H1 (cell line): Measurements from ENCODE around the gene CHEK2. TPM values are rescaled to one million over a fixed set of nuclear protein-coding genes. Genes with fewer than 3 reads are reported as not detected.

Experiments
- CTCF ChIA-PET: fragments of 300-600 bp; sonication (Branson Sonifier 250); formaldehyde crosslinking; loops from one replicate; lab custom pipeline; 2021; ENCODE audit not compliant: partially characterized antibody; lab: Charles Lee
- POLR2A ChIA-PET: fragments of 300-600 bp; sonication (Branson Sonifier 250); formaldehyde crosslinking; loops from one replicate; lab custom pipeline; 2021; ENCODE audit warnings: inconsistent platforms; ENCODE audit not compliant: partially characterized antibody; lab: Charles Lee
- DNase-seq, 2 experiments: peaks; one replicate each; pipeline versions ENCODE4 v3.0.0 to v3.0.0-alpha.2; 2010 to 2022; ENCODE audit warnings: low spot score in 2 of 2, low read depth in 1 of 2, mixed read lengths in 1 of 2
- FAIRE-seq: peaks from 2 replicates; lab custom pipeline; 2011; peaks lifted over from hg19 to GRCh38; lab: Jason Lieb, UNC
- H2AFZ ChIP-seq: 2 replicates; pipeline ENCODE4 v1.8.1; 2012; ENCODE audit warnings: low read length, inconsistent platforms
- H2AK5ac ChIP-seq: 2 replicates; pipeline ENCODE4 v1.6.1; 2013; ENCODE audit warnings: low read depth, low read length
- H2BK120ac ChIP-seq: replicated peaks from 2 replicates; pipeline ENCODE3; 2013; ENCODE audit warnings: low read depth, low read length, inconsistent platforms
- H2BK12ac ChIP-seq: 2 replicates; pipeline ENCODE4 v1.6.1; 2013; ENCODE audit warnings: low read depth, low read length
- H2BK15ac ChIP-seq: 2 replicates; pipeline ENCODE4 v1.6.1; 2013; ENCODE audit warnings: low read length
- H2BK20ac ChIP-seq: 2 replicates; pipeline ENCODE4 v1.6.1; 2013; ENCODE audit warnings: low read length
- H2BK5ac ChIP-seq: 2 replicates; pipeline ENCODE4 v1.6.1; 2013; ENCODE audit warnings: low read depth, low read length
- H3K14ac ChIP-seq: 2 replicates; pipeline ENCODE4 v1.6.1; 2013; ENCODE audit warnings: inconsistent platforms; ENCODE audit not compliant: insufficient read length
- H3K18ac ChIP-seq: 2 replicates; pipeline ENCODE4 v1.6.1; 2013; ENCODE audit warnings: low read length; ENCODE audit errors: extremely low read depth
- H3K23ac ChIP-seq: 2 replicates; pipeline ENCODE4 v1.6.1; 2013; ENCODE audit warnings: inconsistent platforms; ENCODE audit not compliant: insufficient read length
- H3K23me2 ChIP-seq: 2 replicates; pipeline ENCODE4 v1.6.1; 2013; ENCODE audit warnings: low read depth, low read length
- H3K27ac ChIP-seq: 2 replicates; pipeline ENCODE4 v1.6.1; 2011; ENCODE audit warnings: low read depth, low read length, inconsistent platforms
- H3K27me3 ChIP-seq, 4 experiments: replicated peaks in 1 of 4; 1 replicate in 1 of 4; 2 replicates in 3 of 4; pipeline versions ENCODE4 v1.6.1 to v1.8.1; 2011 to 2013; ENCODE audit warnings: low read length in 3 of 4, mild to moderate bottlenecking in 3 of 4, inconsistent platforms in 2 of 4, mixed read lengths in 2 of 4, moderate library complexity in 1 of 4; ENCODE audit not compliant: control insufficient read depth in 3 of 4, insufficient read depth in 3 of 4; ENCODE audit errors: extremely low read depth in 1 of 4
- H3K36me3 ChIP-seq, 4 experiments: 2 replicates each; pipeline versions ENCODE4 v1.6.1 to v1.8.1; 2011 to 2013; ENCODE audit warnings: mild to moderate bottlenecking in 4 of 4, low read length in 3 of 4, moderate library complexity in 2 of 4, control low read depth in 1 of 4, inconsistent platforms in 1 of 4; ENCODE audit not compliant: insufficient read depth in 4 of 4, control insufficient read depth in 2 of 4
- H3K4ac ChIP-seq: replicated peaks from 2 replicates; pipeline ENCODE3; 2013; ENCODE audit warnings: low read length, low read depth, mixed read lengths, inconsistent platforms; ENCODE audit not compliant: insufficient read length
- H3K4me1 ChIP-seq, 4 experiments: replicated peaks in 1 of 4; 1 replicate in 1 of 4; 2 replicates in 3 of 4; pipeline versions ENCODE4 v1.6.1 to v1.8.1; 2011 to 2013; ENCODE audit warnings: low read length in 3 of 4, inconsistent platforms in 2 of 4, mixed read lengths in 1 of 4; ENCODE audit not compliant: insufficient read depth in 4 of 4, control insufficient read depth in 3 of 4
- H3K4me2 ChIP-seq, 2 experiments: 2 replicates each; pipeline versions ENCODE4 v1.6.1 to v1.8.1; 2011 to 2013; ENCODE audit warnings: low read depth in 2 of 2, low read length in 2 of 2, control low read depth in 1 of 2, inconsistent platforms in 1 of 2, mild to moderate bottlenecking in 1 of 2; ENCODE audit not compliant: insufficient read depth in 1 of 2
- H3K4me3 ChIP-seq, 4 experiments: fragments of 200-600, 300-600 bp in 1 of 4; sonication (generic), shearing (Covaris generic), sonication (Bioruptor Twin) in 1 of 4; 2 replicates each; pipeline versions ENCODE4 v1.5.1 to v1.8.1; 2011 to 2016; ENCODE audit warnings: low read length in 4 of 4, low read depth in 3 of 4, control low read depth in 2 of 4, inconsistent platforms in 2 of 4, mild to moderate bottlenecking in 2 of 4, mixed read lengths in 1 of 4, moderate library complexity in 1 of 4; ENCODE audit not compliant: insufficient read depth in 2 of 4; ENCODE audit errors: extremely low read depth in 1 of 4
- H3K56ac ChIP-seq: replicated peaks from 2 replicates; pipeline ENCODE3; 2013; ENCODE audit warnings: low read depth, mild to moderate bottlenecking, mixed read lengths, low read length, inconsistent platforms; ENCODE audit not compliant: insufficient read length
- H3K79me1 ChIP-seq: 2 replicates; pipeline ENCODE4 v1.6.1; 2013; ENCODE audit warnings: low read depth, low read length, control low read depth
- H3K79me2 ChIP-seq, 2 experiments: 2 replicates each; pipeline versions ENCODE4 v1.6.1 to v1.8.1; 2012 to 2013; ENCODE audit warnings: low read length in 2 of 2, mild to moderate bottlenecking in 2 of 2, inconsistent platforms in 1 of 2; ENCODE audit not compliant: insufficient read depth in 2 of 2, control insufficient read depth in 1 of 2
- H3K9ac ChIP-seq, 4 experiments: replicated peaks in 1 of 4; 1 replicate in 1 of 4; 2 replicates in 3 of 4; pipeline versions ENCODE4 v1.6.1 to v1.8.1; 2011 to 2013; ENCODE audit warnings: low read depth in 3 of 4, low read length in 3 of 4, control low read depth in 2 of 4, mild to moderate bottlenecking in 2 of 4, moderate library complexity in 2 of 4, inconsistent platforms in 1 of 4; ENCODE audit errors: extremely low read depth in 1 of 4
- H3K9me3 ChIP-seq, 2 experiments: 2 replicates each; pipeline versions ENCODE4 v1.6.1 to v1.8.1; 2012 to 2013; ENCODE audit warnings: mild to moderate bottlenecking in 2 of 2, moderate library complexity in 2 of 2, control low read depth in 1 of 2, inconsistent platforms in 1 of 2, low read depth in 1 of 2, low read length in 1 of 2, mixed read lengths in 1 of 2; ENCODE audit not compliant: insufficient read depth in 2 of 2
- H4K20me1 ChIP-seq, 2 experiments: replicated peaks in 1 of 2; 2 replicates each; pipeline versions ENCODE3 to v1.8.1; 2011 to 2013; ENCODE audit warnings: inconsistent platforms in 2 of 2, low read length in 2 of 2, mild to moderate bottlenecking in 1 of 2; ENCODE audit not compliant: insufficient read depth in 2 of 2, control insufficient read depth in 1 of 2
- H4K5ac ChIP-seq: 2 replicates; pipeline ENCODE4 v1.6.1; 2013; ENCODE audit warnings: low read length, low read depth, mixed read lengths, inconsistent platforms; ENCODE audit not compliant: insufficient read length
- H4K8ac ChIP-seq: 2 replicates; pipeline ENCODE4 v1.8.0; 2013; ENCODE audit warnings: mild to moderate bottlenecking, moderate library complexity, low read length, inconsistent platforms; ENCODE audit not compliant: insufficient read depth; ENCODE audit errors: extremely low read depth
- H4K91ac ChIP-seq: replicated peaks from 2 replicates; pipeline ENCODE3; 2013; ENCODE audit warnings: low read length, mixed read lengths, inconsistent platforms; ENCODE audit not compliant: insufficient read length
- BRCA1 ChIP-seq: IDR thresholded peaks from 2 replicates; pipeline ENCODE4 v1.6.1; 2012; ENCODE audit warnings: low read depth, low read length, improper control_type of control experiment
- CHD1 ChIP-seq: IDR thresholded peaks from 2 replicates; pipeline ENCODE4 v1.6.1; 2012; ENCODE audit warnings: low read depth, low read length, improper control_type of control experiment
- CHD2 ChIP-seq: IDR thresholded peaks from 2 replicates; pipeline ENCODE4 v1.6.1; 2012; ENCODE audit warnings: low read length, improper control_type of control experiment
- HDAC6 ChIP-seq: IDR thresholded peaks from one replicate; pipeline ENCODE4 v1.7.1; 2012; ENCODE audit warnings: low read depth, mild to moderate bottlenecking, inconsistent platforms, low read length, moderate library complexity
- JUND ChIP-seq: IDR thresholded peaks from 2 replicates; pipeline ENCODE4 v1.6.1; 2011; ENCODE audit warnings: mild to moderate bottlenecking, improper control_type of control experiment, low read length
- NANOG ChIP-seq: IDR thresholded peaks from 2 replicates; pipeline ENCODE4 v1.6.1; 2011; ENCODE audit warnings: low read length, low read depth, mild to moderate bottlenecking, inconsistent platforms; ENCODE audit not compliant: insufficient read depth, poor library complexity, severe bottlenecking
- SUZ12 ChIP-seq: fragments of 200-600 bp; sonication (generic); IDR thresholded peaks from 2 replicates; pipeline ENCODE4 v1.6.1; 2012; ENCODE audit warnings: mild to moderate bottlenecking, inconsistent platforms, low read length, moderate library complexity, mixed read lengths
- TAF7 ChIP-seq: optimal IDR thresholded peaks from 2 replicates; pipeline ENCODE3; 2011; ENCODE audit warnings: low read depth, mild to moderate bottlenecking, inconsistent platforms, low read length, moderate library complexity, borderline replicate concordance
- TEAD4 ChIP-seq: IDR thresholded peaks from 2 replicates; pipeline ENCODE4 v1.6.1; 2012; ENCODE audit warnings: low read depth, low read length, inconsistent platforms, mixed read lengths
- YY1 ChIP-seq: IDR thresholded peaks from 2 replicates; pipeline ENCODE4 v1.6.1; 2011; ENCODE audit warnings: low read depth, mild to moderate bottlenecking, low read length
- WGBS, 2 experiments: shearing (Covaris generic) in 1 of 2; methylation state at CpG; one replicate each; pipeline versions ENCODE4 v1.1.6 to v1.1.7; 2013 to 2015; ENCODE audit warnings: low lambda C conversion rate in 2 of 2, mixed read lengths in 2 of 2, inconsistent platforms in 1 of 2, low coverage in 1 of 2, missing lambda C conversion rate in 1 of 2; ENCODE audit not compliant: insufficient replicate concordance in 2 of 2, insufficient coverage in 1 of 2, insufficient read length in 1 of 2; ENCODE audit errors: extremely low coverage in 1 of 2, missing lambda C conversion rate in 1 of 2; 5-methylcytosine and 5-hydroxymethylcytosine counted together
- polyA plus RNA-seq, 7 experiments: library from polyadenylated mRNA; depleted of rRNA in 3 of 7; stranded (reverse) in 5 of 7; unstranded in 2 of 7; fragments of >200 nt in 5 of 7; fragments of 200-250 nt in 2 of 7; gene quantifications; 1 replicate in 5 of 7; 2 replicates in 1 of 7; 4 replicates in 1 of 7; pipeline versions ENCODE4 v1.2.1 to v1.2.3, GENCODE V29; 2011 to 2013; ENCODE audit warnings: missing spikeins in 2 of 7, mixed read lengths in 2 of 7
- total RNA-seq: library from RNA; stranded (reverse); fragmentation: NEBNext Ultra II Directional; extraction: Animal tissue kit (Norgen Biotek cat#: 25700); gene quantifications from 2 replicates; pipeline ENCODE4 v1.2.1, GENCODE V29; 2021
- TF ChIP-seq, protein P1 (sequence below): IDR thresholded peaks from 2 replicates; pipeline ENCODE4 v1.6.1; 2011; ENCODE audit warnings: low read length, improper control_type of control experiment
- TF ChIP-seq, protein P2 (sequence below): IDR thresholded peaks from 2 replicates; pipeline ENCODE4 v1.6.1; 2012; ENCODE audit warnings: inconsistent platforms

The CHEK2 gene
- total and polyA plus RNA-seq, 2 of the 8 experiments (the other 6 are each of a cell fraction or from before 2014, with no cell fraction given), result 74.9 to 89.5 TPM

DNA sequence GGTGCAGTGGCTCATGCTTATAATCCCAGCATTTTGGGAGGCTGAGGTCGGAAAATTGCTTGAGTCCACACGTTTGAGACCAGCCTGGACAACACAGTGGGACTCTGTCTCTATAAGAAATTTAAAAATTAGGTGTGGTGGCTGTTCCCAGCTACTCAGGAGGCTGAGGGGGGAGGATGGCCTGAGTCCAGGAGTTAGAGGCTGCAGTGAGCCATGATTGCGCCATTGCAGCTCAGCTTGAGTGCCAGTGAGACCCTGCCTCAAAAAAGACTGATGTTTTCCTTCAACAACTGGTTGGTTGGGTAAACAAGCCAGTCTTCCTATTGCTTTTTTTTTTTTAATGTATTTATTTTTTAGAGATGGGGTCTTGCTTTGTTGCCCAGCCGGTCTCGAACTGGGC lies 49.5 kb upstream of the CHEK2 start:
- POLR2A ChIA-PET, result interaction anchor here (2.0 to 8.5 kb wide), 2 partner anchors 7 to 28 kb away, joined by 6 to 100 read pairs; partner anchors contain the start of gene XBP1

More for the DNA sequence above, 49.5 kb upstream of the CHEK2 start:
- Histone ChIP-seq H3K4me3 (no peak overlapping the region), H3K4ac (no peak overlapping the region), H2BK12ac (no peak overlapping the region), H3K4me1 (no peaks in the 10 kb centered on the region), H3K18ac (no peak overlapping the region), H2BK120ac (no peak overlapping the region), H3K79me2 (no peaks in the 10 kb centered on the region), H3K9me3 (no peaks in the 10 kb centered on the region), H3K9ac (no peak overlapping the region), H3K4me2 (no peak overlapping the region), H3K56ac (no peak overlapping the region), H2AK5ac (no peak overlapping the region), H2AFZ (no peak overlapping the region), H3K27ac (no peak overlapping the region), H4K20me1 (peaks cover 2 to 8% of the 10 kb centered on the region in 2 experiments), H3K14ac (no peak overlapping the region), H3K79me1 (no peaks in the 10 kb centered on the region; the same call in 1 of the 2 replicates), H2BK20ac (no peak overlapping the region), H3K27me3 (no peaks in the 10 kb centered on the region), H3K36me3 (peaks cover 19 to 40% (median 32%) of the 10 kb centered on the region in 4 experiments), H4K5ac (no peak overlapping the region), H3K23me2 (no peaks in the 10 kb centered on the region), H2BK15ac (no peak overlapping the region), H3K23ac (no peak overlapping the region), H2BK5ac (no peak overlapping the region), H4K8ac (no peak overlapping the region), H4K91ac (no peak overlapping the region)
- CTCF ChIA-PET, result interaction anchor here (0.6 to 1.8 kb wide), 10 partner anchors 10 to 747 kb away, joined by 3 to 6 read pairs (median 3); no protein-coding TSS in a partner anchor
- DNase-seq (no peak), FAIRE-seq (no peak)
- no peak for TF ChIP-seq BRCA1
- TF ChIP-seq JUND, result no peak
- no peak for TF ChIP-seq CHD2
- TF ChIP-seq CHD1, result no peak
- TF ChIP-seq, protein P1, sequence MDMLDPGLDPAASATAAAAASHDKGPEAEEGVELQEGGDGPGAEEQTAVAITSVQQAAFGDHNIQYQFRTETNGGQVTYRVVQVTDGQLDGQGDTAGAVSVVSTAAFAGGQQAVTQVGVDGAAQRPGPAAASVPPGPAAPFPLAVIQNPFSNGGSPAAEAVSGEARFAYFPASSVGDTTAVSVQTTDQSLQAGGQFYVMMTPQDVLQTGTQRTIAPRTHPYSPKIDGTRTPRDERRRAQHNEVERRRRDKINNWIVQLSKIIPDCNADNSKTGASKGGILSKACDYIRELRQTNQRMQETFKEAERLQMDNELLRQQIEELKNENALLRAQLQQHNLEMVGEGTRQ, result no peak
- no peak for TF ChIP-seq YY1
- TF ChIP-seq HDAC6, result no peak
- no peak for TF ChIP-seq NANOG
- TF ChIP-seq SUZ12, result no peak
- no peak for TF ChIP-seq TAF7
- TF ChIP-seq, protein P2, sequence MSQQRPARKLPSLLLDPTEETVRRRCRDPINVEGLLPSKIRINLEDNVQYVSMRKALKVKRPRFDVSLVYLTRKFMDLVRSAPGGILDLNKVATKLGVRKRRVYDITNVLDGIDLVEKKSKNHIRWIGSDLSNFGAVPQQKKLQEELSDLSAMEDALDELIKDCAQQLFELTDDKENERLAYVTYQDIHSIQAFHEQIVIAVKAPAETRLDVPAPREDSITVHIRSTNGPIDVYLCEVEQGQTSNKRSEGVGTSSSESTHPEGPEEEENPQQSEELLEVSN, result no peak
- TF ChIP-seq TEAD4, result no peak
- WGBS, 2 experiments, result 92% methylated on average over 5 of the region's 5 CpGs; no CpG with 5 or more reads in 1 of the 2 experiments
